Omental fat pad (tissue), 4 donors: Measurements from ENCODE around the gene BCL11B. TPM values are rescaled to one million over a fixed set of nuclear protein-coding genes. Genes with fewer than 3 reads are reported as not detected.

Source experiments
- ATAC-seq: fragments of 150-250 bp; one replicate; pipeline ENCODE4 v1.9.1; 2016; ENCODE audit warnings: mild to moderate bottlenecking, moderate library complexity; ENCODE audit not compliant: low FRiP score
- DNase-seq: peaks from one replicate; pipeline ENCODE4 v3.0.0-alpha.2; 2019; ENCODE audit warnings: low spot score
- CTCF ChIP-seq, 3 donors: fragments of 450-650 bp; IDR thresholded peaks; one replicate each; pipeline ENCODE4 v1.5.1; 2016 to 2017; ENCODE audit warnings: antibody characterized with exemption in 3 of 3, mild to moderate bottlenecking in 3 of 3, moderate library complexity in 2 of 3
- total RNA-seq, 4 donors: library from RNA; depleted of rRNA; stranded (reverse); fragments of >200 nt; gene quantifications; one replicate each; pipeline ENCODE4 v1.1.0, GENCODE V29; 2016

BCL11B gene
- total RNA-seq, 4 donors from 2014 or later = 0.56 to 2.0 (median 0.77) TPM

- no peak for TF ChIP-seq CTCF (IDR thresholded peaks at IDR 0.05)
- DNase-seq (no peak), ATAC-seq (no peak)
Observed at GRCh38 chr14:99129998-99130397, 142.0 kb downstream of the BCL11B start.

GRCh38 chr14:99129211-99129696 lies 142.7 kb downstream of the BCL11B start:
- DNase-seq (no peak), ATAC-seq (no peak)
- TF ChIP-seq CTCF (IDR thresholded peaks at IDR 0.05) = no peak

GRCh38 chr14:99128185-99128584 lies 143.8 kb downstream of the BCL11B start:
- no peak for ATAC-seq
- no peak for TF ChIP-seq CTCF (IDR thresholded peaks at IDR 0.05)
- no peak for DNase-seq

- DNase-seq (no peak), ATAC-seq (peak; percentile 90)
- no peak for TF ChIP-seq CTCF (IDR thresholded peaks at IDR 0.05)
Observed at GRCh38 chr14:99127651-99128167, 144.3 kb downstream of the BCL11B start.

- DNase-seq (no peak), ATAC-seq (no peak)
- TF ChIP-seq CTCF (IDR thresholded peaks at IDR 0.05) = no peak
Observed at GRCh38 chr14:99125616-99126431, 146.2 kb downstream of the BCL11B start.

GRCh38 chr14:99125113-99125512 lies 146.9 kb downstream of the BCL11B start:
- ATAC-seq = no peak
- no peak for TF ChIP-seq CTCF (IDR thresholded peaks at IDR 0.05)
- no peak for DNase-seq
